Endothelial cell of umbilical vein (primary cell): ENCODE results near the gene SNN. TPM values are rescaled to one million over a fixed set of nuclear protein-coding genes. Genes with fewer than 3 reads are reported as not detected.

Source experiments
- BruUV-seq: library from RNA; stranded (reverse); fragments of 400-500 nt; replicated peaks from 2 replicates; lab custom pipeline; 2021; lab: Mats Ljungman, UMichigan
- CTCF ChIA-PET: fragments of 300-600, 350-600 bp; sonication (Branson Sonifier 250); formaldehyde crosslinking; loops from one replicate; lab custom pipeline; 2021; ENCODE audit warnings: antibody characterized with exemption, inconsistent platforms; lab: Charles Lee
- POLR2A ChIA-PET: fragments of 300-600, 350-600 bp; sonication (Branson Sonifier 250); formaldehyde crosslinking; loops from one replicate; lab custom pipeline; 2021; ENCODE audit warnings: antibody characterized with exemption, inconsistent platforms; lab: Charles Lee
- DNase-seq: peaks from one replicate; pipeline ENCODE4 v3.0.0-alpha.2; 2011; ENCODE audit warnings: low read depth, low spot score
- FAIRE-seq: peaks from 2 replicates; lab custom pipeline; 2011; peaks lifted over from hg19 to GRCh38; lab: Jason Lieb, UNC
- H2AFZ ChIP-seq: 2 replicates; pipeline ENCODE4 v1.6.0; 2012; ENCODE audit warnings: low read depth, low read length, control low read depth, inconsistent platforms
- H3K27ac ChIP-seq: 2 replicates; pipeline ENCODE4 v1.5.1; 2011; ENCODE audit warnings: low read depth, mild to moderate bottlenecking, control low read depth, low read length, moderate library complexity; ENCODE audit not compliant: insufficient read depth
- H3K27me3 ChIP-seq, 2 experiments: 2 replicates each; pipeline versions ENCODE4 v1.6.0 to v1.6.1; 2011; ENCODE audit warnings: low read length in 2 of 2, mixed read lengths in 1 of 2; ENCODE audit not compliant: control insufficient read depth in 2 of 2, insufficient read depth in 2 of 2
- H3K36me3 ChIP-seq, 2 experiments: 2 replicates in 1 of 2; 3 replicates in 1 of 2; pipeline ENCODE4 v1.5.1; 2011; ENCODE audit warnings: low read length in 2 of 2, mild to moderate bottlenecking in 1 of 2, moderate library complexity in 1 of 2; ENCODE audit not compliant: control insufficient read depth in 2 of 2, insufficient read depth in 2 of 2; ENCODE audit errors: extremely low read depth in 1 of 2
- H3K4me1 ChIP-seq: 3 replicates; pipeline ENCODE4 v1.5.1; 2011; ENCODE audit warnings: mild to moderate bottlenecking, low read length; ENCODE audit not compliant: control insufficient read depth, insufficient read depth; ENCODE audit errors: extremely low read depth
- H3K4me2 ChIP-seq: 2 replicates; pipeline ENCODE4 v1.6.1; 2011; ENCODE audit warnings: low read length, control low read depth, mixed read lengths; ENCODE audit not compliant: insufficient read depth
- H3K4me3 ChIP-seq, 3 experiments: fragments of 200-600 bp in 1 of 3; sonication (generic), shearing (Covaris generic) in 1 of 3; replicated peaks in 1 of 3; 2 replicates each; pipeline ENCODE4 v1.5.1; 2011 to 2016; ENCODE audit warnings: control low read depth in 3 of 3, low read length in 3 of 3, mild to moderate bottlenecking in 2 of 3, inconsistent platforms in 1 of 3, low read depth in 1 of 3, moderate library complexity in 1 of 3; ENCODE audit not compliant: insufficient read depth in 1 of 3
- H3K79me2 ChIP-seq: 2 replicates; pipeline ENCODE4 v1.6.0; 2012; ENCODE audit warnings: low read length, inconsistent platforms; ENCODE audit not compliant: control insufficient read depth, insufficient read depth
- H3K9ac ChIP-seq: replicated peaks from 2 replicates; pipeline ENCODE3; 2011; ENCODE audit warnings: low read length, control low read depth; ENCODE audit not compliant: insufficient read depth; ENCODE audit errors: extremely low read depth
- H3K9me1 ChIP-seq: replicated peaks from 3 replicates; pipeline ENCODE4 v1.6.0; 2011; ENCODE audit warnings: mild to moderate bottlenecking, low read length; ENCODE audit not compliant: control insufficient read depth, insufficient read depth; ENCODE audit errors: extremely low read depth
- H3K9me3 ChIP-seq: replicated peaks from 2 replicates; pipeline ENCODE4 v1.5.1; 2012; ENCODE audit warnings: low read length, inconsistent platforms; ENCODE audit not compliant: control insufficient read depth, insufficient read depth
- H4K20me1 ChIP-seq: replicated peaks from 2 replicates; pipeline ENCODE3; 2011; ENCODE audit warnings: mild to moderate bottlenecking, low read length; ENCODE audit not compliant: control insufficient read depth, insufficient read depth; ENCODE audit errors: extremely low read depth
- CTCF ChIP-seq, 2 donors: IDR thresholded peaks; 1 replicate in 1 of 2; 2 replicates in 1 of 2; pipeline ENCODE4 v1.5.1; 2011; ENCODE audit warnings: low read length in 2 of 2, mild to moderate bottlenecking in 2 of 2, moderate library complexity in 2 of 2, control low read depth in 1 of 2, inconsistent platforms in 1 of 2, low read depth in 1 of 2; ENCODE audit not compliant: insufficient read depth in 1 of 2; ENCODE audit errors: extremely low read depth in 1 of 2
- EZH2 ChIP-seq: IDR thresholded peaks from 2 replicates; pipeline ENCODE4 v1.6.1; 2012; ENCODE audit warnings: borderline replicate concordance, low read depth, mild to moderate bottlenecking, moderate library complexity, low read length, inconsistent platforms; ENCODE audit not compliant: severe bottlenecking
- FOS ChIP-seq: IDR thresholded peaks from 2 replicates; pipeline ENCODE4 v1.6.1; 2011; ENCODE audit warnings: mild to moderate bottlenecking, low read length, moderate library complexity, borderline replicate concordance; ENCODE audit not compliant: insufficient read depth
- GATA2 ChIP-seq: IDR thresholded peaks from 2 replicates; pipeline ENCODE4 v1.7.0; 2011; ENCODE audit warnings: low read depth, mild to moderate bottlenecking, moderate library complexity, mixed read lengths, low read length; ENCODE audit not compliant: insufficient read length, insufficient read depth
- JUN ChIP-seq: IDR thresholded peaks from 2 replicates; pipeline ENCODE4 v1.6.1; 2011; ENCODE audit warnings: borderline replicate concordance, low read depth; ENCODE audit not compliant: insufficient read length, insufficient read depth
- MAX ChIP-seq: IDR thresholded peaks from 2 replicates; pipeline ENCODE4 v1.6.1; 2011; ENCODE audit not compliant: insufficient read depth, insufficient read length
- MYC ChIP-seq: IDR thresholded peaks from one replicate; pipeline ENCODE4 v1.6.1; 2011; ENCODE audit warnings: mild to moderate bottlenecking, low read depth, low read length
- POLR2A ChIP-seq: IDR thresholded peaks from 2 replicates; pipeline ENCODE4 v1.6.1; 2012; ENCODE audit warnings: low read depth, mild to moderate bottlenecking, control low read depth, low read length
- POLR2AphosphoS5 ChIP-seq: IDR thresholded peaks from 2 replicates; pipeline ENCODE4 v1.6.1; 2012; ENCODE audit warnings: low read depth, mild to moderate bottlenecking, control low read depth, low read length, moderate library complexity; ENCODE audit not compliant: insufficient read depth
- dilution Hi-C: fragments of 300-500 bp; cut with MboI; formaldehyde crosslinking; loops from one replicate; pipeline ENCODE4 v1.15.0; 2019; ENCODE audit warnings: low sequenced_read_pairs; ENCODE audit not compliant: extremely low pct_ligation_motif_present
- intact Hi-C: fragments of 100-400 bp; cut with micrococcal nuclease; formaldehyde crosslinking; loops from one replicate; pipeline ENCODE4 v1.10.0; 2022
- polyA plus RNA-seq, 4 experiments: library from polyadenylated mRNA; depleted of rRNA in 3 of 4; stranded (reverse) in 3 of 4; unstranded in 1 of 4; fragments of >200 nt; gene quantifications; 2 replicates each; pipeline versions ENCODE4 v1.2.1 to v1.2.3, GENCODE V29; 2011 to 2012; ENCODE audit warnings: missing spikeins in 1 of 4
- total RNA-seq: library from RNA; stranded (reverse); gene quantifications from 2 replicates; pipeline ENCODE4 v1.2.3, GENCODE V29; 2021

SNN gene
- total and polyA plus RNA-seq, 2 donors (not counting 3 experiments of a cell fraction or from before 2014, with no cell fraction given), result 17.7 to 24.1 TPM

DNA sequence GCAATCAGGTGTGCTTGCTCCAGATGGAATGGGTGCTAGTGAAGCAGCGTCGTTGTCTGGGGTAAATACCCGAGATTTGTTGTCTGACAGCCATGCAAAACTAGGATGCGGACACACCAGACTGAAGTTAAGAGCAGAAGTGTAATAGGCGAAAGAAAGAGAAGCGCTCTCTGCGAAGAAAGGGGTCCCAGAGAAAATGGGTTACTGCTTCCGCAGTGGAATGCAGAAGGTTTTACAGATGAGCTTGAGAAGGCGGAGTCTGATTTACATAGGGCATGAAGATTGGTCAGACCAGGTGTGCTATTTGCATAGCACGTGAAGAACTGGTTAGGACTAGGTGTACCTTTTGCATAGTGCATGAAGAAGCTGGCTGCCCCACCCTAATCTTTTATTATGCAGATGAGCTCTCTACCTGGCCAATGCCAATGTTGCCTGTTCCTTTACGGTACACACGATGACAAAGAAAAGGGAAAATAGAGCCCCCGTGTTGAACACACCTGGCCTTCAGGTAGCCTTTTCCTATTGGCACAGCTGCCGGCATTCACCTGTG, 32.0 kb upstream of the SNN start:
- Histone ChIP-seq H3K9me3 (no peaks in the 10 kb centered on the region), H3K4me1 (peaks cover 3% of the 10 kb centered on the region), H3K79me2 (no peaks in the 10 kb centered on the region), H3K9me1 (no peaks in the 10 kb centered on the region), H3K27ac (no peak overlapping the region), H3K9ac (no peak overlapping the region), H3K27me3 (peaks cover 2% of the 10 kb centered on the region in 2 experiments), H3K4me2 (no peak overlapping the region), H2AFZ (no peak overlapping the region), H4K20me1 (no peaks in the 10 kb centered on the region), H3K36me3 (no peaks in the 10 kb centered on the region), H3K4me3 (no peak overlapping the region)
- ChIA-PET CTCF (interaction anchor here (1.0 to 2.5 kb wide), 3 partner anchors 104 to 240 kb away, joined by 3 to 14 read pairs (median 9); no protein-coding TSS in a partner anchor), POLR2A (no interaction called here)
- intact Hi-C loops (no loop called here), dilution Hi-C loops (no loop called here)
- BruUV-seq, result no TSS peak
- DNase-seq (no peak), FAIRE-seq (no peak)
- no peak for TF ChIP-seq GATA2
- TF ChIP-seq MAX, result no peak
- TF ChIP-seq FOS, result no peak
- no peak for TF ChIP-seq POLR2AphosphoS5
- no peak for TF ChIP-seq MYC
- TF ChIP-seq POLR2A, result no peak
- no peak for TF ChIP-seq CTCF (IDR thresholded peaks at IDR 0.05; ENCODE audit: extremely low read depth in 1 of 2, insufficient read depth in 1 of 2, low read depth in 1 of 2, low read length in 2 of 2)
- TF ChIP-seq EZH2, result no peak
- TF ChIP-seq JUN, result no peak
